ENCODE results near the gene EFNA5. TPM values are rescaled to one million over a fixed set of nuclear protein-coding genes. Genes with fewer than 3 reads are reported as not detected.
A peak's percentile ranks its signal among the peaks of the same experiment; 100 is the strongest.
"Not testable (repeated sequence)": the region's sequence is repeated elsewhere in the genome, so short reads cannot be mapped to it uniquely, and the experiment has no call there.

EFNA5 gene
- polyA plus RNA-seq, 1 donor (not counting 4 experiments of a cell fraction or from before 2014, with no cell fraction given), result 4.8 TPM

DNA sequence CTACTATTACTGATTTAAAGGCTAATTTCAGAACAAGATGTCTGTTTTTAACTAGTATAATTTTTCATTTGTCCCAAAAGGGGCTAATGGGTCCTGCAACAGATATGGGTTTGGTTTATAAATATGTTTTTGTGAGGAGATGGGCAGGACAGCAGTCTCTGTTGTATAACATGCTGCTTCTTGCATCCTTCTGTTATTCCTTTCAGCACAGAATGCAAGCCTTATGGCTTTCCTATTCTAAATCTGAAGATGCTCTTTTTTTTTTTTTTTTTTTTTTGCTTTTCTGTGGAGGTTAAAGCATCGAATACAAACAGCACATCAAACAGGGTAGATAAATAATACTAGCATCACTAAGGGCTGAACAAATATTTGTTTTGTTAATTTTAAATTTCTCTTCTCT, 235.7 kb downstream of the EFNA5 start:
- DNase-seq (ENCODE audit: low read depth, low spot score), result no peak
- Histone ChIP-seq H3K9ac (ENCODE audit: control insufficient read depth, extremely low read depth, insufficient read depth, low read length) (no peak overlapping the region), H3K27ac (ENCODE audit: control insufficient read depth, insufficient read depth, low read length) (no peak overlapping the region), H3K4me3 (ENCODE audit: control insufficient read depth in 2 of 3, extremely low read depth in 1 of 3, insufficient read depth in 2 of 3, low read depth in 1 of 3, low read length in 3 of 3) (no peak overlapping the region), H3K4me1 (ENCODE audit: control insufficient read depth, extremely low read depth, insufficient read depth, low read length) (peaks cover 12% of the 10 kb centered on the region), H3K9me3 (ENCODE audit: control insufficient read depth, low read depth, low read length) (peaks cover 3% of the 10 kb centered on the region), H3K27me3 (ENCODE audit: control insufficient read depth, extremely low read depth, insufficient read depth, low read length) (no peaks in the 10 kb centered on the region), H3K9me1 (ENCODE audit: control insufficient read depth, extremely low read depth, insufficient read depth, low read length) (no peaks in the 10 kb centered on the region), H3K36me3 (ENCODE audit: control insufficient read depth in 2 of 2, extremely low read depth in 1 of 2, insufficient read depth in 2 of 2, low read length in 2 of 2) (no peaks in the 10 kb centered on the region), H2AFZ (ENCODE audit: control insufficient read depth, low read length) (no peak overlapping the region), H3K79me2 (ENCODE audit: control insufficient read depth, insufficient read depth, low read length) (no peaks in the 10 kb centered on the region), H4K20me1 (ENCODE audit: control insufficient read depth, extremely low read depth, insufficient read depth, low read length) (no peaks in the 10 kb centered on the region), H3K4me2 (ENCODE audit: control insufficient read depth, extremely low read depth, insufficient read depth, low read depth, low read length) (no peak overlapping the region)
- TF ChIP-seq, protein P1, sequence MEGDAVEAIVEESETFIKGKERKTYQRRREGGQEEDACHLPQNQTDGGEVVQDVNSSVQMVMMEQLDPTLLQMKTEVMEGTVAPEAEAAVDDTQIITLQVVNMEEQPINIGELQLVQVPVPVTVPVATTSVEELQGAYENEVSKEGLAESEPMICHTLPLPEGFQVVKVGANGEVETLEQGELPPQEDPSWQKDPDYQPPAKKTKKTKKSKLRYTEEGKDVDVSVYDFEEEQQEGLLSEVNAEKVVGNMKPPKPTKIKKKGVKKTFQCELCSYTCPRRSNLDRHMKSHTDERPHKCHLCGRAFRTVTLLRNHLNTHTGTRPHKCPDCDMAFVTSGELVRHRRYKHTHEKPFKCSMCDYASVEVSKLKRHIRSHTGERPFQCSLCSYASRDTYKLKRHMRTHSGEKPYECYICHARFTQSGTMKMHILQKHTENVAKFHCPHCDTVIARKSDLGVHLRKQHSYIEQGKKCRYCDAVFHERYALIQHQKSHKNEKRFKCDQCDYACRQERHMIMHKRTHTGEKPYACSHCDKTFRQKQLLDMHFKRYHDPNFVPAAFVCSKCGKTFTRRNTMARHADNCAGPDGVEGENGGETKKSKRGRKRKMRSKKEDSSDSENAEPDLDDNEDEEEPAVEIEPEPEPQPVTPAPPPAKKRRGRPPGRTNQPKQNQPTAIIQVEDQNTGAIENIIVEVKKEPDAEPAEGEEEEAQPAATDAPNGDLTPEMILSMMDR (optimal IDR thresholded peaks at IDR 0.05 in 1 of 3, IDR thresholded peaks at IDR 0.05 in 1 of 3, conservative IDR thresholded peaks at IDR 0.05 in 1 of 3; ENCODE audit: extremely low read depth in 1 of 3, insufficient read depth in 2 of 3, low read length in 3 of 3), result no peak
- TF ChIP-seq EZH2 (IDR thresholded peaks at IDR 0.05; ENCODE audit: low read length), result no peak
- no peak for FAIRE-seq
- dilution Hi-C loops (cut with MboI; ENCODE audit: extremely low pct_ligation_motif_present, low sequenced_read_pairs), result no loop called here

DNA sequence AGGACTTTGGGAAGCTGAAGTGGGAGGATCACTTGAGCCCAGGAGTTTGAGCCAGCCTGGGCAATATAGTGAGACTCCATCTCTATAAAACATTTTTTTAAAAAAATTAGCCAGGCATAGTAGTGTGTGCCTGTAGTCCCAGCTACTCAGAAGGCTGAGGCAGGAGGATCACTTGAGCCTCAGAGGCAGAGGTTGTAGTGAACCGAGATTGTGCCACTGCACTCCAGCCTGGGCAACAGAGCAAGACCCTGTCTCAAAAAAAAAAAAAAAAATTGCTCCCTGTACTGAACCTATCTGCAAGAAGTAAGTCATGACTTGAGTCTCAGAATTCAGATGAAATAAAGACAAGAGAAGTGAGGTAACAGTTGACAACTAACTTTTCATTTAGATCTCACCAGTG, 237.1 kb downstream of the EFNA5 start:
- H3K9ac ChIP-seq (ENCODE audit: control insufficient read depth, extremely low read depth, insufficient read depth, low read length); H3K9me3 ChIP-seq (ENCODE audit: control insufficient read depth, low read depth, low read length); H3K27ac ChIP-seq (ENCODE audit: control insufficient read depth, insufficient read depth, low read length); DNase-seq (ENCODE audit: low read depth, low spot score); H2AFZ ChIP-seq (ENCODE audit: control insufficient read depth, low read length); H3K36me3 ChIP-seq (ENCODE audit: control insufficient read depth in 2 of 2, extremely low read depth in 1 of 2, insufficient read depth in 2 of 2, low read length in 2 of 2); H3K4me2 ChIP-seq (ENCODE audit: control insufficient read depth, extremely low read depth, insufficient read depth, low read depth, low read length); H3K4me3 ChIP-seq (ENCODE audit: control insufficient read depth in 2 of 3, extremely low read depth in 1 of 3, insufficient read depth in 2 of 3, low read depth in 1 of 3, low read length in 3 of 3); H3K79me2 ChIP-seq (ENCODE audit: control insufficient read depth, insufficient read depth, low read length); H3K27me3 ChIP-seq (ENCODE audit: control insufficient read depth, extremely low read depth, insufficient read depth, low read length); dilution Hi-C loops (cut with MboI; ENCODE audit: extremely low pct_ligation_motif_present, low sequenced_read_pairs); H3K9me1 ChIP-seq (ENCODE audit: control insufficient read depth, extremely low read depth, insufficient read depth, low read length); FAIRE-seq; H4K20me1 ChIP-seq (ENCODE audit: control insufficient read depth, extremely low read depth, insufficient read depth, low read length): not testable (repeated sequence)
- peaks cover 12% of the 10 kb centered on the region for H3K4me1 ChIP-seq (ENCODE audit: control insufficient read depth, extremely low read depth, insufficient read depth, low read length)

DNA sequence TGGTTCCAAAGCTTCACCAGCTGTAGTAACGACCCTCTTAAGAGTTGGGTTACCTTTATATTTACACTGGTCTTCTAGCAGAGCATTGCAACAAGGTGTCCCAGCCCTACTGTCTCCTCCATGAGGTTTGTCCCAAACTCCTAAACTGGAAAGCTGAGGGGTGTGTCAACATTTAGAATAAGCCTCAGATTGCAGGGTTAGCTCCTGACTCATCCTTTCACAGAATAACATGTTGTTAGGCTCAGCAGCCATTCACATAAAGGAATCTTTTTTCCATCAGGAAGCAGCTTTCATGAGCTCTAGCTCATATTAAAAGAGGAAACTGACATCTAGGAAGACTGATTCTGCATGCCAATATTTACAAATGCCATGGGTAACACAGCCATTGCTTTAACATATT, 238.7 kb downstream of the EFNA5 start:
- dilution Hi-C loops (cut with MboI; ENCODE audit: extremely low pct_ligation_motif_present, low sequenced_read_pairs), result no loop called here
- H3K79me2 ChIP-seq (ENCODE audit: control insufficient read depth, insufficient read depth, low read length), result no peaks in the 10 kb centered on the region
- no peak overlapping the region for H3K27ac ChIP-seq (ENCODE audit: control insufficient read depth, insufficient read depth, low read length)

More for the DNA sequence above, 238.7 kb downstream of the EFNA5 start:
- H3K4me3 ChIP-seq (ENCODE audit: control insufficient read depth in 2 of 3, extremely low read depth in 1 of 3, insufficient read depth in 2 of 3, low read depth in 1 of 3, low read length in 3 of 3), result no peak overlapping the region
- DNase-seq (ENCODE audit: low read depth, low spot score) (no peak), FAIRE-seq (peak; percentile 96)
- H4K20me1 ChIP-seq (ENCODE audit: control insufficient read depth, extremely low read depth, insufficient read depth, low read length), result no peaks in the 10 kb centered on the region
- no peaks in the 10 kb centered on the region for H3K36me3 ChIP-seq (ENCODE audit: control insufficient read depth in 2 of 2, extremely low read depth in 1 of 2, insufficient read depth in 2 of 2, low read length in 2 of 2)
- no peak overlapping the region for H2AFZ ChIP-seq (ENCODE audit: control insufficient read depth, low read length)
- no peak overlapping the region for H3K9ac ChIP-seq (ENCODE audit: control insufficient read depth, extremely low read depth, insufficient read depth, low read length)
- TF ChIP-seq EZH2 (IDR thresholded peaks at IDR 0.05; ENCODE audit: low read length), result no peak
- TF ChIP-seq, protein P1 (optimal IDR thresholded peaks at IDR 0.05 in 1 of 3, IDR thresholded peaks at IDR 0.05 in 1 of 3, conservative IDR thresholded peaks at IDR 0.05 in 1 of 3; ENCODE audit: extremely low read depth in 1 of 3, insufficient read depth in 2 of 3, low read length in 3 of 3), result no peak
- no peaks in the 10 kb centered on the region for H3K27me3 ChIP-seq (ENCODE audit: control insufficient read depth, extremely low read depth, insufficient read depth, low read length)
- H3K9me1 ChIP-seq (ENCODE audit: control insufficient read depth, extremely low read depth, insufficient read depth, low read length), result no peaks in the 10 kb centered on the region
- peak overlapping the region; percentile 11 for H3K4me2 ChIP-seq (ENCODE audit: control insufficient read depth, extremely low read depth, insufficient read depth, low read depth, low read length)
- no peaks in the 10 kb centered on the region for H3K9me3 ChIP-seq (ENCODE audit: control insufficient read depth, low read depth, low read length)
- H3K4me1 ChIP-seq (ENCODE audit: control insufficient read depth, extremely low read depth, insufficient read depth, low read length), result peaks cover 12% of the 10 kb centered on the region

Data from keratinocyte (primary cell).